Right cardiac atrium (tissue), 5 donors: ENCODE measurements around the gene KCNK1. TPM values are rescaled to one million over a fixed set of nuclear protein-coding genes. Genes with fewer than 3 reads are reported as not detected.

Experiments
- ATAC-seq, 2 donors: fragments of 200-7000 bp; cut with Tn5 transposase; one replicate each; pipeline versions ENCODE4 v1.8.0 to v1.9.1; 2020; ENCODE audit warnings: moderate library complexity in 2 of 2, mild to moderate bottlenecking in 1 of 2
- DNase-seq, 3 donors: peaks; one replicate each; pipeline ENCODE4 v3.0.0-alpha.2; 2020
- H3K27ac ChIP-seq: one replicate; pipeline ENCODE4 v1.5.1; 2013; ENCODE audit warnings: mild to moderate bottlenecking, low read length, control low read depth, moderate library complexity
- H3K27me3 ChIP-seq: one replicate; pipeline ENCODE4 v1.6.1; 2013; ENCODE audit not compliant: control insufficient read depth, insufficient read depth
- H3K4me1 ChIP-seq: one replicate; pipeline ENCODE4 v1.6.1; 2013; ENCODE audit warnings: low read length; ENCODE audit not compliant: control insufficient read depth, insufficient read depth
- H3K4me3 ChIP-seq: one replicate; pipeline ENCODE4 v1.5.1; 2013; ENCODE audit warnings: low read length, control low read depth
- H3K9me3 ChIP-seq: one replicate; pipeline ENCODE4 v1.6.1; 2013; ENCODE audit warnings: low read length; ENCODE audit not compliant: control insufficient read depth
- WGBS: extraction: QIAGEN DNeasy Blood & Tissue Kit; methylation state at CpG from one replicate; pipeline ENCODE4 v1.1.7; 2013; 5-methylcytosine and 5-hydroxymethylcytosine counted together
- intact Hi-C, 4 donors: fragments of 100-400 bp; cut with DNase I; formaldehyde crosslinking; loops; one replicate each; pipeline versions ENCODE4 v1.11.0 to v1.14.0; 2022 to 2023
- polyA plus RNA-seq: library from polyadenylated mRNA; stranded (reverse); fragments of 200-250 nt; gene quantifications from one replicate; pipeline ENCODE4 v1.2.3, GENCODE V29; 2013
- total RNA-seq, 4 donors: library from RNA; stranded (reverse); fragmentation: NEBNext Ultra II Directional; extraction: Animal tissue kit (Norgen Biotek cat#: 25700); gene quantifications; one replicate each; pipeline ENCODE4 v1.2.1, GENCODE V29; 2021
- donor health status: healthy with polysubstance abuse.
- donor health status: DM: no; HTN: yes; CAD: no.
- donor health status: DM: no; HTN: no; CAD: no.
- donor health status: DM: no; HTN: yes; CAD: no; lungs with severe emphysema.
- donor health status: DM: yes; HTN: yes; CAD: no.

The KCNK1 gene
- total and polyA plus RNA-seq, 5 donors, result 72.0 to 95.6 (median 85.5) TPM

GRCh38 chr1:233621923-233622322, 8.0 kb downstream of the KCNK1 start:
- ATAC-seq, result no peak
- no peak for DNase-seq
- H3K4me3 ChIP-seq, result no peak overlapping the region
- no peaks in the 10 kb centered on the region for H3K9me3 ChIP-seq
- intact Hi-C loops, result no loop called here
- WGBS, result 89% methylated on average over 3 of the region's 3 CpGs
- no peaks in the 10 kb centered on the region for H3K4me1 ChIP-seq
- H3K27ac ChIP-seq, result no peak overlapping the region
- no peaks in the 10 kb centered on the region for H3K27me3 ChIP-seq

- H3K27me3 ChIP-seq, result no peaks in the 10 kb centered on the region
- no peak overlapping the region for H3K27ac ChIP-seq
- no peaks in the 10 kb centered on the region for H3K9me3 ChIP-seq
- no peak overlapping the region for H3K4me3 ChIP-seq
- intact Hi-C loops, result no loop called here
- DNase-seq (no peak), ATAC-seq (no peak)
- no peaks in the 10 kb centered on the region for H3K4me1 ChIP-seq
- 98% methylated on average over 3 of the region's 3 CpGs for whole genome bisulfite sequencing
Observed at GRCh38 chr1:233624289-233624688, 10.4 kb downstream of the KCNK1 start.

GRCh38 chr1:233625087-233625486, 11.2 kb downstream of the KCNK1 start:
- no peaks in the 10 kb centered on the region for H3K27me3 ChIP-seq
- no peak overlapping the region for H3K27ac ChIP-seq
- H3K4me3 ChIP-seq, result no peak overlapping the region
- intact Hi-C loops, result no loop called here
- H3K9me3 ChIP-seq, result no peaks in the 10 kb centered on the region
- ATAC-seq (no peak), DNase-seq (no peak)
- H3K4me1 ChIP-seq, result no peaks in the 10 kb centered on the region
- 92% methylated on average over 2 of the region's 2 CpGs for WGBS

GRCh38 chr1:233625510-233625981, 11.6 kb downstream of the KCNK1 start:
- DNase-seq (no peak), ATAC-seq (no peak)
- H3K27me3 ChIP-seq, result no peaks in the 10 kb centered on the region
- no peaks in the 10 kb centered on the region for H3K9me3 ChIP-seq
- 69% methylated on average over 4 of the region's 4 CpGs for WGBS
- no peak overlapping the region for H3K27ac ChIP-seq
- H3K4me3 ChIP-seq, result no peak overlapping the region
- intact Hi-C loops, result no loop called here
- H3K4me1 ChIP-seq, result no peaks in the 10 kb centered on the region

- Histone ChIP-seq H3K9me3 (no peaks in the 10 kb centered on the region), H3K27me3 (no peaks in the 10 kb centered on the region), H3K4me3 (no peak overlapping the region), H3K27ac (no peak overlapping the region), H3K4me1 (no peaks in the 10 kb centered on the region)
- intact Hi-C loops, result no loop called here
- no peak for DNase-seq
- ATAC-seq, result no peak
- 82% methylated on average over 11 of the region's 11 CpGs for WGBS
Observed at GRCh38 chr1:233627376-233627775, 13.5 kb downstream of the KCNK1 start.

- H3K4me1 ChIP-seq, result no peaks in the 10 kb centered on the region
- H3K27ac ChIP-seq, result no peak overlapping the region
- ATAC-seq (no peak), DNase-seq (no peak)
- H3K9me3 ChIP-seq, result no peaks in the 10 kb centered on the region
- WGBS, result 92% methylated on average over 4 of the region's 4 CpGs
- intact Hi-C loops, result no loop called here
- H3K4me3 ChIP-seq, result no peak overlapping the region
- no peaks in the 10 kb centered on the region for H3K27me3 ChIP-seq
Observed at GRCh38 chr1:233627823-233628222, 13.9 kb downstream of the KCNK1 start.

GRCh38 chr1:233629305-233629935, 15.5 kb downstream of the KCNK1 start:
- WGBS, result 90% methylated on average over 19 of the region's 19 CpGs
- no peaks in the 10 kb centered on the region for H3K27me3 ChIP-seq
- intact Hi-C loops, result no loop called here
- DNase-seq, result no peak
- no peak overlapping the region for H3K4me3 ChIP-seq
- H3K4me1 ChIP-seq, result no peaks in the 10 kb centered on the region
- ATAC-seq, result no peak
- H3K9me3 ChIP-seq, result no peaks in the 10 kb centered on the region
- no peak overlapping the region for H3K27ac ChIP-seq

GRCh38 chr1:233631810-233632405, 18.0 kb downstream of the KCNK1 start:
- WGBS, result 63% methylated on average over 6 of the region's 6 CpGs
- no peaks in the 10 kb centered on the region for H3K27me3 ChIP-seq
- DNase-seq, result no peak
- H3K4me3 ChIP-seq, result no peak overlapping the region
- no peak for ATAC-seq
- intact Hi-C loops, result no loop called here
- H3K27ac ChIP-seq, result no peak overlapping the region
- H3K4me1 ChIP-seq, result no peaks in the 10 kb centered on the region
- H3K9me3 ChIP-seq, result no peaks in the 10 kb centered on the region

- WGBS, result 73% methylated on average over 3 of the region's 3 CpGs
- H3K4me1 ChIP-seq, result no peaks in the 10 kb centered on the region
- H3K27ac ChIP-seq, result no peak overlapping the region
- no peaks in the 10 kb centered on the region for H3K27me3 ChIP-seq
- H3K4me3 ChIP-seq, result no peak overlapping the region
- ATAC-seq (no peak), DNase-seq (no peak)
- H3K9me3 ChIP-seq, result no peaks in the 10 kb centered on the region
- intact Hi-C loops, result no loop called here
Observed at GRCh38 chr1:233632436-233632835, 18.5 kb downstream of the KCNK1 start.

- Histone ChIP-seq H3K27ac (peak overlapping the region; percentile 10), H3K4me1 (peaks cover 2% of the 10 kb centered on the region), H3K4me3 (no peak overlapping the region), H3K27me3 (no peaks in the 10 kb centered on the region), H3K9me3 (no peaks in the 10 kb centered on the region)
- no peak for ATAC-seq
- no peak for DNase-seq
- intact Hi-C loops, result no loop called here
- 49% methylated on average over 8 of the region's 8 CpGs for WGBS
Observed at GRCh38 chr1:233635765-233636502, 22.0 kb downstream of the KCNK1 start.

GRCh38 chr1:233636503-233636877, 22.6 kb downstream of the KCNK1 start:
- intact Hi-C loops, result no loop called here
- Histone ChIP-seq H3K27me3 (no peaks in the 10 kb centered on the region), H3K4me1 (peaks cover 2% of the 10 kb centered on the region), H3K4me3 (no peak overlapping the region), H3K27ac (peak overlapping the region; percentile 10), H3K9me3 (no peaks in the 10 kb centered on the region)
- no peak for ATAC-seq
- WGBS, result 85% methylated on average over 2 of the region's 2 CpGs
- DNase-seq, result no peak
